HFF-Myc (cell line): Measurements from ENCODE around the gene TRABD2A.

Source experiments
- DNase-seq: peaks from one replicate; pipeline ENCODE4 v3.0.0-alpha.2; 2011; ENCODE audit warnings: low read depth; ENCODE audit errors: extremely low read depth
- H3K4me3 ChIP-seq: replicated peaks from 2 replicates; pipeline ENCODE4 v1.5.1; 2011; ENCODE audit warnings: low read depth, mild to moderate bottlenecking, control low read depth, low read length
- TF ChIP-seq, protein P1 (sequence below): IDR thresholded peaks from 2 replicates; pipeline ENCODE4 v1.5.1; 2012; ENCODE audit warnings: mild to moderate bottlenecking, low read depth, low read length, control low read depth; ENCODE audit errors: missing control alignments

Gene TRABD2A

DNA sequence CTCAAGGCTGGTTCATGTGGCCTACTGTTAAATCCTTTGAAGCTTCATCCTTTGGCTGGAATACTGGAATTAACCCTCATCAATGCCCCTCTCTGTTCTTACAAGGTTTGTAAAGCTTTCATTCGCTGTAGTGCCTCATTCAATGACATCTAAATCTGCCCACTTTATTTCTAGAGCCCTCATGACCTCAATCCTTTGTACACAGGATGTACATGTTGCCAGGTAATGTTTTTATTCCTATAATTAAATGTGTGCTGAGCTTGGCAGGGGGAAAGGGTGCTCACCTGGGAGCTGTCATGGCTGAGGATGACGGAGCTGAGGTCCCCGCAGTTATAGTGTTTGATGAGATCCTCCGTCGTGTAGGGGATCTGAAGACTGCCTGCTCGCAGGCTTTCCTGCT is 39.3 kb downstream of the TRABD2A start:
- no peak overlapping the region for H3K4me3 ChIP-seq
- DNase-seq = no peak
- TF ChIP-seq, protein P1, sequence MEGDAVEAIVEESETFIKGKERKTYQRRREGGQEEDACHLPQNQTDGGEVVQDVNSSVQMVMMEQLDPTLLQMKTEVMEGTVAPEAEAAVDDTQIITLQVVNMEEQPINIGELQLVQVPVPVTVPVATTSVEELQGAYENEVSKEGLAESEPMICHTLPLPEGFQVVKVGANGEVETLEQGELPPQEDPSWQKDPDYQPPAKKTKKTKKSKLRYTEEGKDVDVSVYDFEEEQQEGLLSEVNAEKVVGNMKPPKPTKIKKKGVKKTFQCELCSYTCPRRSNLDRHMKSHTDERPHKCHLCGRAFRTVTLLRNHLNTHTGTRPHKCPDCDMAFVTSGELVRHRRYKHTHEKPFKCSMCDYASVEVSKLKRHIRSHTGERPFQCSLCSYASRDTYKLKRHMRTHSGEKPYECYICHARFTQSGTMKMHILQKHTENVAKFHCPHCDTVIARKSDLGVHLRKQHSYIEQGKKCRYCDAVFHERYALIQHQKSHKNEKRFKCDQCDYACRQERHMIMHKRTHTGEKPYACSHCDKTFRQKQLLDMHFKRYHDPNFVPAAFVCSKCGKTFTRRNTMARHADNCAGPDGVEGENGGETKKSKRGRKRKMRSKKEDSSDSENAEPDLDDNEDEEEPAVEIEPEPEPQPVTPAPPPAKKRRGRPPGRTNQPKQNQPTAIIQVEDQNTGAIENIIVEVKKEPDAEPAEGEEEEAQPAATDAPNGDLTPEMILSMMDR = no peak

DNA sequence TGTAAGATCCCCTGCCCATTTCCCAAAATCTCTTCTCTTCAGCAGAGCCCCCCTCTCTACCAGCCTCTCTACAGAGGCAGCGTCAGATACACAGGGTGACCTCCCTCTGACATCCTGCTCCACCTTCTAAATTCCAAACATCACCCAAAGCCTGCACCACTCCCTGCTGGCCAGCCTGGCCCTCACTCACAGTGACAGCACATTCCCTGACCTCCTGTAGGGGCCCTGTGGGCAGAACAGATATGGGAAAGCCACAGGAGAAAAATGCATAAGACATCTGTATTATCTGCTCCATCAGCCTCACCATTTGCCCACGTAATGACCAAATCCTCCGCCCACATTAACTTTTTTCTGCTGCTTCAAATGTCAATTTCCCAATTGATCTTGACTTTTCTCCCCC is 40.6 kb downstream of the TRABD2A start:
- H3K4me3 ChIP-seq = no peak overlapping the region
- TF ChIP-seq, protein P1 = no peak
- DNase-seq = no peak

DNA sequence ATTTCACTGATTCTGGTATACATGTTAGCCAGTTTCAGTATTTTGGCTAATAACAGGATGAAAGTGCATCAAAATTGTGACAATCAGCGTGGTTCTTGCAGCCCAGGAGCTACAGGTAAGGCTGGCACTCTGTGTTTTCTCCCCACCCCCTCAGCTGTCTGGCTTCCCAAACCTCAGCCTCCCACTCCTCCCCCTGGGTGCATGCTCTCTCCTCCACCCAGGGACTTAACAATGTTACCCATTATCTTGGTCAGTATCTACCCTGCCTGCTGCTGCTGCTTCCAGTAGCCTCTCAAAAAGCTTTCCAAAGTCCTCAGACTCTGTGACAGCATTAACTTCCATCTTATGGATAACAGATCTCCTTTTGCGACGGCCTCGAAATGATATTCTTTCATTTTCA is 41.0 kb downstream of the TRABD2A start:
- H3K4me3 ChIP-seq = no peak overlapping the region
- no peak for DNase-seq
- TF ChIP-seq, protein P1 = no peak

DNA sequence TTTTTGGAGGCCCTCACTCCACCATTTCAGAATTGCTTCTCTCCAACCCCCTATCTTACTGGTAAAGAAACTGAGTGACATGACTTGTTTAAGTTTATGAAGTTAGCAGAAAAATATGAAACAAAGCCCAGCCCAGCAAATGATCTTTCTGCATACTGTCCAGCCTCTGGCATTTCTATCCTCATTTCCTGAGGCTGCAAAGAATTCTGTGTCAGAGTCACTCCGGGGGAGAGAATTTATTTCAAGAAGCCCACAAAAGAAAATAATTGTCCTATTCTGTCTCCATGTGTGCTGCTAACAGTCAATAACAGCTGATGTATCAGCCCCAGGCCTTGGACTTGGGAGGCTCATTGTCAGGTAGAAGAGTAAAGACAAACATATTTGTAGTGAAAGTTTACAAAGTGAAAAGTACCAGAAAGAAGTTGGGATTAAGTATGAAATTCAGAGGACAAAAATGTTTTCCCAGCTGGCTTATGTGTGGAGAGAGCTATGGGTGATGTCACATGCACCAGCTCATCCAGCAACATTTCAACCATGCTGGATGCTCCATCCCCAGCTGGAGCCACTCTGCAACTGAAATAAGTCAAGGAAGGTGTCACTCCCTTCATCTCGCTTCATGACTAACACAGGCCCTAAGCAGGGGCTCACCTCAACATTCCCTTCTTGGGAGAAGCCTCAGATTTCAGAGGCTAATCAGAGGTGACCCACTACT is 42.3 kb downstream of the TRABD2A start:
- DNase-seq = no peak
- H3K4me3 ChIP-seq = no peak overlapping the region
- TF ChIP-seq, protein P1 = no peak

DNA sequence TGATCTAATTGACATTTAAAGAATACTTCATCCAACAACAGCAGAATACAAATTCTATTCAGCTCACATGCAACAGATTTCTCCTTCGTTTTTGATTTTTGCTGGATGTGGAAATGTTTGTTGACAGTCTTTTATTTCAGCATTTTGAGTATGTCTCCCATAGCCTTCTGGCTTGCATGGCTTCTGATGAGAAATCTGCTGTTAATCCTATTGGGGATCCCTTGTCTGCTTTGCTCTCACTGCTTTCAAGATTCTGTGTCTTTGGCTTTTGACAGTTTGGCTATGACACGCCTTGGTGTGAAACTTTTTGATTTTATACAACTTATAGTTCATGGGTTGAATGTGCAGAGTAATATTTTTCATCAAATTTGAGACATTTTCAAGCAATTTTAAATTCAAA is 44.7 kb downstream of the TRABD2A start:
- TF ChIP-seq, protein P1 = no peak
- DNase-seq = no peak

DNA sequence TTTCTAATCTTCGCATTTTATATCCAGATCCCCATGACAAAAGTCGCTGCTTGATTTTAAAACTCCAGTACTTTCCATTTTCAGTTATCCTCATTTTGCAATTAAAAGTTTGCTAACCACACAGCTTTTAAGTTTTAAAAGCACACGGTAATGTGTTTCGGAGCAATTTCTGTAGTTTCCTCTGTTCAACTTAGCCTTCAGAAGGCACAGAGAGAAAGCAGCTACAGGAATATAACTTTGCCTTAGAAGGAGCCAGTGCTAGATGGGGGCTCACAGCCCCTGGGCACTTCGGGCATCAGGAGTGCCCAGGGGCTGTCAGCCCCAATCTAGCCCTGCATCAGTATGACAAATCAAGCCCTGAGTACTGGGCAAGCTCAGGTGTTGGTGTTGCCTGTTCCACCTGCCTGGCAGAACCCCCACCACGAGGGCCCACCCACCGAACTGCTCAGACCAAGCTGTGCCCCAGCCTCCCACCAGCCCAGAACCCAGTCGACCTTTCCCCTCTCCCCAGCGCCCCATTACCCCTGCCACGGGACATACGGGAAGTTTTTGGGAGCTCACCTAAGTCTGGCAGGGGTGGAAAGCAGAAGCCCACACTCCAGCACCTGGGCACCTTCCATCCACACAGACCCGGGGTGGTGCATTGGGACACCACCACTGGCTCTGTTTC is 47.3 kb downstream of the TRABD2A start:
- TF ChIP-seq, protein P1 = no peak
- no peak for DNase-seq
- no peak overlapping the region for H3K4me3 ChIP-seq

More for the DNA sequence above, 44.7 kb downstream of the TRABD2A start:
- no peak overlapping the region for H3K4me3 ChIP-seq
